ENCODE data around the gene LAMA4.

The LAMA4 gene, protein sequence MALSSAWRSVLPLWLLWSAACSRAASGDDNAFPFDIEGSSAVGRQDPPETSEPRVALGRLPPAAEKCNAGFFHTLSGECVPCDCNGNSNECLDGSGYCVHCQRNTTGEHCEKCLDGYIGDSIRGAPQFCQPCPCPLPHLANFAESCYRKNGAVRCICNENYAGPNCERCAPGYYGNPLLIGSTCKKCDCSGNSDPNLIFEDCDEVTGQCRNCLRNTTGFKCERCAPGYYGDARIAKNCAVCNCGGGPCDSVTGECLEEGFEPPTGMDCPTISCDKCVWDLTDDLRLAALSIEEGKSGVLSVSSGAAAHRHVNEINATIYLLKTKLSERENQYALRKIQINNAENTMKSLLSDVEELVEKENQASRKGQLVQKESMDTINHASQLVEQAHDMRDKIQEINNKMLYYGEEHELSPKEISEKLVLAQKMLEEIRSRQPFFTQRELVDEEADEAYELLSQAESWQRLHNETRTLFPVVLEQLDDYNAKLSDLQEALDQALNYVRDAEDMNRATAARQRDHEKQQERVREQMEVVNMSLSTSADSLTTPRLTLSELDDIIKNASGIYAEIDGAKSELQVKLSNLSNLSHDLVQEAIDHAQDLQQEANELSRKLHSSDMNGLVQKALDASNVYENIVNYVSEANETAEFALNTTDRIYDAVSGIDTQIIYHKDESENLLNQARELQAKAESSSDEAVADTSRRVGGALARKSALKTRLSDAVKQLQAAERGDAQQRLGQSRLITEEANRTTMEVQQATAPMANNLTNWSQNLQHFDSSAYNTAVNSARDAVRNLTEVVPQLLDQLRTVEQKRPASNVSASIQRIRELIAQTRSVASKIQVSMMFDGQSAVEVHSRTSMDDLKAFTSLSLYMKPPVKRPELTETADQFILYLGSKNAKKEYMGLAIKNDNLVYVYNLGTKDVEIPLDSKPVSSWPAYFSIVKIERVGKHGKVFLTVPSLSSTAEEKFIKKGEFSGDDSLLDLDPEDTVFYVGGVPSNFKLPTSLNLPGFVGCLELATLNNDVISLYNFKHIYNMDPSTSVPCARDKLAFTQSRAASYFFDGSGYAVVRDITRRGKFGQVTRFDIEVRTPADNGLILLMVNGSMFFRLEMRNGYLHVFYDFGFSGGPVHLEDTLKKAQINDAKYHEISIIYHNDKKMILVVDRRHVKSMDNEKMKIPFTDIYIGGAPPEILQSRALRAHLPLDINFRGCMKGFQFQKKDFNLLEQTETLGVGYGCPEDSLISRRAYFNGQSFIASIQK (N-terminal part only)

DNA sequence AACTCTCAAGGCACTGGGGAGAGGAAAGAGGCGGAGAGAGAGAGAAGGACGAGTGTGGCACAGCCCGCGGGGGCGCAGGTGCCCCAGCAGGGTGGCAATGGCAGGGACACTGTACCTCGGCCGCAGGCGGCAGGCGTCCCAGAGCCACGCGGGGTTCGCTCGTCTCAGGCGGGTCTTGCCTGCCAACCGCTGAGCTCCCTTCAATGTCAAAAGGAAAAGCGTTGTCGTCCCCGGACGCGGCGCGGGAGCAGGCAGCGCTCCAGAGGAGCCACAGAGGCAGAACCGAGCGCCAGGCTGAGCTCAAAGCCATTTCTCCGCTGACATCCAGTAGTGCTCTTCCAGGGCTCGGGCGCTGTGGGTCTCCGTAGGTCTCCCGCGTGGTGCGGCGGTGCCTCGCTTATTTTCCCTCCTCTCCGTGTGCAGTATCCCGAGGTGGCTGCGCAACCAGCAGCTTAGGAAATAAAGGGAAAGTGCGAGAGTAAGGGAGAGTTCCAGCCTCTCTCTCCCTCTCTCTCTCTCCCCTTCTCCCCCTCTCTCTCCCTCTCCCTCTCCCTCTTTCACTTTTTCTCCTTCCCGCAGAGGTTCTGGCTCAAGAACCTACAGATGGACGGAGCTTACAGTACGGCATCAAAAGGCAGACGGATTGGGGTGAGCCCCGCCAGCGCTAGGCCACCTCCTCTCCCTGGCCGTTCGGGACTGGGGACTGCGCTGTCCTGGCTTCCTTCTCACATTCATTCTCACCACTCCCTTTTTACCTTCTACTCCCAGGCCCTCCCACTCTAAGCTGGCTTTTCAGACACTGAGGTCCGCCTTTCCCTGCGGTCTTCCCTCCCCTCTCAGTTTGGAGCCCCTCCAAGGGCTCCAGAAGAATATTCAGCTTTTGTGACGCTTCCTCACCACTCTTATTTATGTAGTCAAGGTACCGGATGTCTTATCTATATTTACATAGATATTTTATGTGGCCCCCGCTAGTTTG is at the start of gene LAMA4:
Gene LAMA4, minus strand, starts transcription at position 727 of the 976 bp plus-strand sequence. Its CDS starts 417 bp downstream, at position 310.
- DNase-seq = peak; percentile 66

DNA sequence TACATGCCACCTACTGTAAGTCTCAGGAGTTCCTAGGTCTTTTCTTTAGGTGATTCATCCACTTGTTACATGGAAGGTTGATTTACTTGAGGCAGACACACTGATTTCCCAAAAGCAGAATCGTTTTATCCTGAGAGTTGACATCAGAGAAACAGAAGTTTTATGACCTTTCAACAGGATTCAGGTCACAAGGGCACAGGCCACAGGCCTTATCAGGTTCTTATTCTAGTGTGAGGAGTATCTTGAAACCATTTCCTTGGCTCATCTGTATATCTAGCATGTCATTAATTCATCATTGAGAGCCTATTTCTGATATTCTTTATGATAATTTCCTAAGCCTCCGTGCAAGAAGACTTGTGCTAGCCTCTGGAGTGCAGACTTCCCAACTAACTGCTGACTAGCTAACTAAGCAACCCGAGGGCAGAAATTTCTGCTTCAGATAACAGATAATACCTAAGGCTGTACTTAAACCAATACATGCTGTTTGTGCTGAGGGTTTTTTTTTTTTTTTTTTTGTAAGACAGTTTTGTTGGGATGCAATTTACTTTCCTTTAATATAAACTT is 47.9 kb upstream of the LAMA4 start:
- no peak for DNase-seq

DNA sequence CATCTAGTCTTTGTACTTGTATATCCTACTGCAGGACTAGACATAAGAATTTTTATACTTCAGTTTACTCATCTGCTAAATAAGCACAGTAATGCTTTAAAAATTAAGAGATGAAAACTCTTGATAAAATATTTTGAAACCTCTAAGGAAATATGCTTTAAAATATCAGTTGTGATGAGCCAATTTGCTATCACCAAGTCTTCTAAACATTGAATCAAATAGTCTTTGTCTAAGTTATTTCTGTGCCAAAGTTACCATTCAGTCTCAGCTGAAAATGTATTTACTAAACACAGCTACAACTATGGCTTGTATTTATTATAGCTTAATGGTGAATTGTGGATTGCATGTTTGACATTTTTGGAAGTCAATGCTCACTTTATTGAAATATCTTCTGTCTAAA is 46.5 kb upstream of the LAMA4 start:
- DNase-seq = no peak

DNA sequence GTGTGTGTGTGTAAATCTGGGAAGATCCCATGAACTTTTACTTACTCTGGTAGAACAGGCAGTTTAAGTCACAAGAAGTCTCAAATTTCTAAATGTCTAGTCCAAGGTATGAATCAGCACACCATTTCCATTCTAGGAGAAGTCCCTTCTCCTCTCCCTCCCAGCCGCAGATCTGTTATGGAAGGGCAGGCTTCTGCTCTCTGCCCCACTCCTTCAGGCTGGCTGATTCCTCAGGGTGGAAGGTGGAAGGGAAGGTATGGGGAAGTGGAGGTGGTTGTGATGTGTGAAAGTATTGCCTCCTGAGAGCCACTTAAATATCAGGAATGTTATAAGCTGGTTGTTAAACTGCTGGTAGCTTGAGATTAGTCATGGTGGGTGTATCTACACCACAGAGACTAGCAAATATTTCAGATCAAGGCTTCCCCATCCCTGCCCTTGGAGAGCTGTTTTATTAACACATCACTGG is 44.5 kb upstream of the LAMA4 start:
- DNase-seq = no peak

DNA sequence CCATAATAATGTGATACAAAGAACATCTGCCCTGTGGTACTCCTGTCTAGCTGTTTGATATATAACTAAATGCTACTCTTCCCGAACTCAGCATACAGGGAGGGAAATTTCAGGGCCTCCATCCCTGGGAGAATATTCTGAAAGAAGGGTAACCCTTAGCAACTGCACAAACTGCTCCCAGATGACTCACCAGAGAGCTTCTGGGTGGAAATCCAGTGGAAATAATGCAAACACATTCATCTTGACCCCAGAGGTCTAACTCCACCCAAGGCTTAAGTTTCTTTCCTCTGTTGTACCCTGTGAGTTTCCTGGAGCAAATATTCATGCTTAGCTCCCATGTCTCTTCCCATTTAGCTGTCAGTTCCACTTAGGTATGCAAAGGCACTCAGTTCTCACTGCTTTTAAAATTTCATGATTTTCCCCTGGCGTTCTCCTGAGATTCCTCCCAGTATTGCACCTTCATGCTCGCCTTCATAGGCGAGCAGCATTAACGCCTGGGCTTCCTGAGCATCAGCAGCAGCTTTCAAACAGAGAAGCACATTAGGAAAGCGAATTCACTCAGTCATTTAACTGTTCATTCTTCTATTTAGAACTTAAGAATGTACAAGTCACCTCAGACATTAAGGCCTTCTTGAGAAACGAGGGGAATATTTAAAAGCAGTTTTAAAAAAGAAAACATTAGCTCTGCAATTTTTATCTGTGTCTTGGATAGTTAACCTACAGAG is 43.8 kb upstream of the LAMA4 start:
- DNase-seq = no peak

DNA sequence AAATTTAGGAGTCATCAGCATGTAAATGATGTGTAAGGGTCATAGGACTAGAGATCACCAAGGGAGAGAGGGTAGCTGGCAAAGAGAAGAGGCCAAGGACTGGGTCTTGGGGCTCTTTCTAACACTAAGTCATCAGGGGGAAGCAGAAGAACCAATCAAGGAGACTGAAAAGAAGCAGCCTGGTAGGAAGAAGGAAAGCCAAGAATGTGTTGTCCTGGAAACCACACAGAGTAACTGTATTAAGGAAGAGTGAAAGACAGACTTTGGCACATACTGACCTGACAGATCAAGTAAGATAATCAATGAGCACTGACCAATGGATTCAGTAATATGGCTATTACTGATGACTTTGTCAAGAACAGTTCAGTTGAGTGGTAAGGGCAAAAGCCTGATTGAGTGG is 42.3 kb upstream of the LAMA4 start:
- DNase-seq = no peak

DNA sequence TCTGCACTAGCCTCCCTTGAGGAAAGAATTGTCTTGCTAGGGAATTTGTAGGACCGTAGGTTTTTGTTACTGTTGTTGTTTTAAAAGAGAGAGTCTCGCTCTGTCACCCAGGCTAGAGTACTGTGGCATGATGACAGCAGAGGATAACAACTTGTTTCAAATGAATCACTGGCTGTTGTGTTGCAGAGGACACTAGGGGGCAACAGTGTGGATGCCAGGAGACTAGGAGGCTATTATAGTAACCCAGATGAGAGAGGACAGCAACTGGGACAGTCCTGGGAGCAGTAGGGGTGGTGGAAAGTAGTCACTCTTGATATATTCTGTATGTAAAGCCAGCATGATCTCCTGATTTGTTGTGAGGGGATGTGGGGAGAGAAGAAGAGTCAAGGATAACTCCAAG is 41.8 kb upstream of the LAMA4 start:
- DNase-seq = no peak

DNA sequence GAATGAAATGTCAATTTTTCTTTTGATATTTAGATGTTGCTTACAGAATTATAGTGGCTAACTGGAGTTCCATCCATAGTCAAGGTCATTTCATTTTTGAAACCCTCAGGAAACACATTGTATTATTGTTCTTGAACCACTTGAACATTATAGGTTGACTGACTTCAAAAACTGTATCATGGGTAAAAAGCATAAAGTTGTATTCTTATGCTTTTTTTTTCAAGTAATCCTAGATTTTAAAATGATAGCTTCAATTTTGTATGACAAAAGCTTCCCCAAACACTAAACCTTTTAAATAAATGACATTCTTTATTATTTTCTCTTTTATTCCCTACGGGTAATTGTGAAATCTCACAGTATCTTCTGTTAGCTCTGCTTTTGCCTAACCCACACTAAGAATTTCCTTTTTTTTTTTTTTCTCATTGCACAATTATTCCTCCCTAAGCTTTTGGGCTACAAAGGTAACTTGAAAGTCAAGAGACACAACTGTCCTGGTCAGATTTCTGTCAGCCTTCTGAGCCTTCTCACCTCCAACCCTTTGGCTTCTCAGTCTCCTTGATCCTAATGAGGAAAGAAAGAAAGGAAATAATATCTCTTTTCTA is 36.9 kb upstream of the LAMA4 start:
- DNase-seq = no peak

DNA sequence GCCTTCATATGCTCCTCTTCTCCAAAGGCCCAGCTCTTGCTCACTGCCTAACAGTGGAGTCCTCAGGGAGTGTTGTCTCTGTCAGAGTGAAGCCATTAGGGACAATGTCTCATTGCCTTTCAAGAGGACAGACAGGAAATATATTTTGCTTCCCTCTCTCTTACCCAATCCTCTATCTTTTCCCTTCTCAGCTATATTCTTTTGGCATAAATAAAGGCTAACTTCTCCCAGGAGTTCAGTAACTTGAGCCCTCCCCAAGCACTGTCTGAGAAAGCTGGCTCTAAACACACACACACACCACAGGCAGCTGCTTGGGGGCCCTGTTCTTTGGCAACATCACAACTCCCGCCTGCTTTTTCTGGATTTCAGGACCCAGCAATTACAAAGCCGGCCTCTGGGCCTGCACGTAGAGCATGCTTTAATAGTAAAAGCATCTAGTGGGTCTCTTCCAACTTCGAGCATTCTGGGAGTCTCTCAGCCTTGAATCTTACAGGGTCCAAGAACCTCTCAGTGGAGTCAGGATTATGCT is 34.7 kb upstream of the LAMA4 start:
- peak; percentile 40 for DNase-seq

DNA sequence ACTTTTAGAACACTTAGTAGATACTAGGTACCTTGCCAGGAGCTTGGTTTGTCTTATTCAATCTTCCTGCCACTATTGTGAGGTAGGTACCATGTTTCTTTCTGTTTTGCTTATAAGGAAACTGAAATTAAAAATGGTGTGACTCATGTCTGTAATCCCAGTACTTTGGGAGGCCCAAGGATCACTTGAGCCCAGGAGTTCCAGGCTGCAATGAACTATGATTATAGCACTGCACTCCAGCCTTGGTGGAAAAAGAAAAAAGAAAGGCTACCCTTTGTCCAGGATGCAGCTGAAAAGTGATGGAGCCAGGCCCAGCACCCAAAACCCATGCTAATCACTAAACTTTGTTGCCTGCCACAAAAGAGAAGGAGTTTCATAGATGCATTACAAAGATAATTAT is 34.1 kb upstream of the LAMA4 start:
- no peak for DNase-seq

DNA sequence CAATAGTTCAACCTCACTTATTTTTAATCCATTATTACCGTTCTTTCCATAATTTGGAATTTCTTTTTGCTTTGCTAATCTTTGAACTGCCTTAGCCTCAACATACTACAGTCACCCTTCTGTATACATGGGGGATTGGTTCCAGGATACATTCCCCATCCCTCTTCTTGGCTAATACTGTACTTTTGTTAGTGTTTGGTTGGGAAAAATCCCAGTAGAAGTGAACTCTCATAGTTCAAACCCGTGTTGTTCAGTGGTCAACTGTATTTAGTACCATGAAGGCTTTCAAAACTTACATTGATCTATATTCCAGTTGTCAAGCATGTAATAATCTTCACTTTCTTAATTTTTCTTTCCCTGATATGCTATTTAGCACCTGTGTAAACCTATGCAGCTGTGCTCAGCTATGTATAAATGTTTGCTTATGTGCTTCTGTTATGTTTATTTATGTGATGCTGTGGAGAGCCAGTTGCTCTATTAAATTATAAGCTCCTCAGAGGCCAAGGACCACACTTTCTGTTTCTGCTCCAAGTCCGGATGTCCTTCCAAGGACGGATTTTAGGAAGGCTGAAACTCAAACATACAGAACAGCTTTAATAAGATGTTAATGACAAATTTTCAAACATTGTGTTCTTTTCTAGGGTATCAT is 33.3 kb upstream of the LAMA4 start:
- DNase-seq = peak; percentile 66

DNA sequence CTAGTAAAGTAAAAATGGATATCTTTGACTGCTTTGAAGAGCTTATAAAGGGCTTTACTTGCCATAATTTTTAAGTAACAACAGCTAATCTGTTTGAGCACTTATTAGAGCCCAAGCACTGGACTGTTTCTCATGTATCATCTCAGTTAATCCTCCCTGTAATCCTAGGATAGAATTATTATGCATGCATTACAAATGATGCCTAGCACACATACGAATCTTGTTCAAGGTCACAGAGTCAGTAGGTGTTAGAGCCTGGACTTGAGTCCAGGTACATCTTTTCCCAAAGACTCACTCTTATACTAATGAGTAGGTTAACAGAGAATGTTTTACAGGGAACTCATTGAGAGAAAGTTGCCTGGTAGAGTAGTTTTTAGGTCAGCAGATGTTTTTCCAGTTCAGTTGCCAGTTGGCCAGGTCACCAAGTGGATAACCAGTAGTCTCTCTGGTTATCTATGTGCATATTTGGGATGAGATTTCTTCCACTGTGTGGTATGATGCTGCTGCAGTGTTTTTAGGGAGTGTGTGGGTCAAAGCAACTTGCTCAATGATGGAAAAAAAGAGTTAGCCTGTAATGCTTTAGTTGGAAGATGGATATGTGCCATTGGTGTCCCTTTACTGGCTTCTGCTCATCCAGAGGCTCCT is 32.3 kb upstream of the LAMA4 start:
- DNase-seq = no peak

DNA sequence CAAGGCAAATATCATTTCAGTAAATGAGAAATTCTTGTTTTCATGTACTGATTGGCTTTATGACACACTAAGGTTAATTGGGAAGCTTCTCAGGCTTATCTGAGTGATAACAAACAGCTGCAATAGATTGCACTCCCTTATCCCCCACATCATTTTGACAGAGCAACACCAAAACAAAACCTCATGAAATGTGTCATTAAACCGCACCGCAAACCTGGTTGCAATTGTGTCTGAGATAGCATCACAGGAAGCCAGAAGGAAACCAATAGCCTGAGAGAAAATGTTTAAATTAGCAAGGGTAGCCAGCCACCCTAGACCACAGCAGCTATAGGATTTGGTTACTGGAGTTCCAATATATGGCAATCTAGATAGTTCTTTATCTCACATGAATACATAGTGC is 31.6 kb upstream of the LAMA4 start:
- DNase-seq = no peak

DNA sequence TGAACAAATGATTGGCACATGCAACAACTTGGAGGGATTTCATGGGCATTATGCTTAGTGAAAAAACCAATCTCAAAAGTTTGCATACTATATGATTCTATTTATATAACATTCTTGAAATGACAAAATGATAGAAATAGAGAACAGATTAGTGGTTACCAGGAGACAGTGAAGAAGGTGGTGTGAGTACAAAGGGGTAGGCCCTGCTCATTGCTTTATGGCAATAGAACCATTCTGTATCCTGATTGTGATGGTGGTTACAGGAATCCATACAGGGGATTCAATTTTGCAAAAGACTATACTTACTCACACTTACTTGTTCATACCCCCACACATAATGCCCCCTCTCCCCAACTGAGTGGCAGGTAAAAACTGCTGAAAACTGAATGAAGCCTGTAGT is 30.2 kb upstream of the LAMA4 start:
- no peak for DNase-seq

DNA sequence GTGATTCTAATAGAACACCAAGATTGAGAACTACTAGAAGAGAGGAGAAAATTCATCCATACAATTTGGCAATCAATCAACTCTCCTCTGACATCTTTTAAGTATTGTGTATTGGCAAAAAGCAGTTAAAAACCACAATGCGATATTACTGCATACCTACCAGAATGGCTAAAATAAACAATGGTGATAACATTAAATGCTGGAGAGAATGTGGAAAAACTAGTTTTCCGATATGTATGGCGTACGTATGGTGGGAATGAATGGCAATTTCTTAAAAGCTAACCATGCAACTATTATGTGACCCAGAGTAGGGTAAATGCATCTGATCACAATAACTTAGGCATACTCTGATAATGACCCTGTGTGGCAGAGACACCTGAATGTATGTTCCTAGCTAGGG is 29.3 kb upstream of the LAMA4 start:
- no peak for DNase-seq

DNA sequence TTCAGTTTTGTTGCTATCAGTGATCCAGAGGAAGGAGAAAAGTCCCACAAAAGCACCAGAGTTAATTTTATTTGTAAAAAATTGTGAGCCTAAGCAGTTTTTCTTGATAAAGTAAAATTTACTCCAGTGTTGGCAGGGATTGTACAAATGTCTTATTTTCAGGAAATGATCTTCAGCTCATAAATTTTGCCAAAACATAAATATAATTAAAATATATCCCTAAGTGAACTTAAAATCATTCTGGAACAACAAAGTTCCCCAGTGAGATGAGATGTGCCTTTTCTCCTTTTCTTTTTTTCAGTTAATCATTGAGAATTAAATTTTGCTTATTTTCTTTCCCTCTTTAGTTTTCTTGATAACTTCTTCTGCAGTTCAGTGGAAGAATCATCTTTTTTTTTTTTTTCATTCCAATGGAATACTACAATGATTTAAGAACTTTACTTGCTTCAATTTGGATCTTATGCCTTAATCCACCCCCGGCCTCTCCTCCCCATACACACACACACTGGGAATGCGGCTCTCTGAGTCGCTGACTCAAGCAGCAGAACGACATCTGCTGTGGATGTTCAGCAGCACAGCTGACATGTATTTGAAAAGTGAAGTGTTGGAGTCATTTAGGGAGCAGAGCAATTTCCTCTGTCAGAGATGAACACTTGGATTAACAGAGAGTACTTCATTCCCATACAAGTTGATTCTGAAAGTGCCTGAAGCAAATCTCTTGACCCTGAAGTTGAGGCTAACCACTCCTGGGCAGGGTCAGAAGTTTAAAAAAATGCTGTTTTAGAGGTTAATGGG is 27.7 kb upstream of the LAMA4 start:
- DNase-seq = no peak

DNA sequence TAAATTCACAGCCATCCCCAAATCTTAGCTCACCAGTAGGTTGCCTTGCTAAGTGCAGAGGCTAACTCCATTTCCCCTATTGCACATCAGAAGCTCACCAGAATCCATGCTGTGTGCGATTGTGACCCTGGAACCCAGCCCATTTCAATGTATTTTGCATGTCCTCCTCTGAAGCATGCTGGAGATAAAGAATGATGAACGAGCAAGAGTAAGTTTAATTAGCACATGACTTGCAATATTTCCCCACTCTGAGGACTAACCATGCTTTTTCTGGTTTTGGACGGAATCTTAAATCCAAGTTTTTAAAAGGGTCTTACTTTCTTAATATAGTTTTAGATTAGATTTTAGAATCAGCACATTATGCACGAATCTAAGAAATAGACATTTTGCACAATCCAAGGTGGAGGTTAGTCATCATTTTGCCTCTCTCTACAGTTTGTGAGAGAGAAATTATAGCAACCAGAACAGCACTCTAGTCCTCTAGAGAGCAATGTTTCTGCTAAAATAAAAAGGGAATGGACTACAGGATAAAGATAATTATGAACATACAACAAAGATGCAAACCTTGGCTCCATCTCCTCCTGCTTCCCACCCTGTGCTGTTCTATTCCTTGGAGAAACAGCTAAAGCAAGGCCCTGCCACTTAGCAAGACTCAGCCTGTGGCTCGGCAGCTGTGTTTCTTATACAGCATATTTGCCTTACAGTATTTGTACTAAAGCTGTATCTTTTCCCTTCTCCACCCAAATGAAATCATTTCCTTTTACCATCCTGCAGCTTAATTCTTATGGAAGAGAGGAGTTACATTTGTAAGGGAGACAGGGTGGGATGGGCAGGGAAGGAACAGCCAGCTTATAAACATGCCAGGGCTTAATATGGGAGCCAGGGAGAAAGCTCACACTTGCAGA is 24.9 kb upstream of the LAMA4 start:
- no peak for DNase-seq

All from NCI-H2029 treated with DMSO at 0.1 percent for 48 hours (cell line).